SJCRH30 (cell line): Measurements from ENCODE around the gene HLA-DMB. TPM values are rescaled to one million over a fixed set of nuclear protein-coding genes. Genes with fewer than 3 reads are reported as not detected.
A peak's percentile ranks its signal among the peaks of the same experiment; 100 is the strongest.
"Not testable (repeated sequence)": the region's sequence is repeated elsewhere in the genome, so short reads cannot be mapped to it uniquely, and the experiment has no call there.

ENCODE experiments used
- DNase-seq, 2 experiments: peaks; one replicate each; pipeline ENCODE4 v3.0.0-alpha.2; 2015 to 2020
- H3K27ac ChIP-seq: fragments of 250-450 bp; sonication (Bioruptor Pico); 2 replicates; pipeline ENCODE4 v1.5.1; 2020; ENCODE audit warnings: mild to moderate bottlenecking, moderate library complexity
- H3K27me3 ChIP-seq: fragments of 250-450 bp; sonication (Bioruptor Pico); 2 replicates; pipeline ENCODE4 v1.5.1; 2020; ENCODE audit warnings: mild to moderate bottlenecking, moderate library complexity
- H3K36me3 ChIP-seq: fragments of 250-450 bp; sonication (Bioruptor Pico); 2 replicates; pipeline ENCODE4 v1.5.1; 2020; ENCODE audit warnings: mild to moderate bottlenecking, moderate library complexity
- H3K4me1 ChIP-seq: fragments of 250-450 bp; sonication (Bioruptor Pico); 2 replicates; pipeline ENCODE4 v1.5.1; 2020; ENCODE audit warnings: mild to moderate bottlenecking, moderate library complexity
- H3K4me3 ChIP-seq: fragments of 250-450 bp; sonication (Bioruptor Pico); 2 replicates; pipeline ENCODE4 v1.5.1; 2020; ENCODE audit warnings: mild to moderate bottlenecking, moderate library complexity
- H3K9me3 ChIP-seq: fragments of 250-450 bp; sonication (Bioruptor Pico); replicated peaks from 2 replicates; pipeline ENCODE4 v1.5.1; 2020; ENCODE audit warnings: mild to moderate bottlenecking, moderate library complexity
- total RNA-seq: library from RNA; depleted of rRNA; stranded (reverse); fragments of >200 nt; shearing (Covaris generic); gene quantifications from 2 replicates; pipeline ENCODE4 v1.2.3, GENCODE V29; 2014

HLA-DMB gene
- total RNA-seq, 1 experiment from 2014 or later: not detected

GRCh38 chr6:32945953-32946352 is 5.1 kb upstream of the HLA-DMB start:
- no peak overlapping the region for H3K4me3 ChIP-seq
- H3K9me3 ChIP-seq: no peaks in the 10 kb centered on the region
- H3K27me3 ChIP-seq: peaks cover 11% of the 10 kb centered on the region
- no peak overlapping the region for H3K27ac ChIP-seq
- no peaks in the 10 kb centered on the region for H3K4me1 ChIP-seq
- no peak for DNase-seq
- H3K36me3 ChIP-seq: no peaks in the 10 kb centered on the region

GRCh38 chr6:32945108-32945760 is 4.4 kb upstream of the HLA-DMB start:
- no peak overlapping the region for H3K4me3 ChIP-seq
- no peaks in the 10 kb centered on the region for H3K9me3 ChIP-seq

GRCh38 chr6:32943864-32944649 is 3.2 kb upstream of the HLA-DMB start:
- Histone ChIP-seq H3K4me3 (no peak overlapping the region), H3K9me3 (no peaks in the 10 kb centered on the region), H3K27ac (no peak overlapping the region), H3K27me3 (peaks cover 15% of the 10 kb centered on the region), H3K36me3 (no peaks in the 10 kb centered on the region), H3K4me1 (no peaks in the 10 kb centered on the region)
- no peak for DNase-seq

More at GRCh38 chr6:32945108-32945760, 4.4 kb upstream of the HLA-DMB start:
- Histone ChIP-seq H3K27me3 (peaks cover 15% of the 10 kb centered on the region), H3K4me1 (no peaks in the 10 kb centered on the region), H3K36me3 (no peaks in the 10 kb centered on the region), H3K27ac (no peak overlapping the region)
- DNase-seq: no peak

- H3K4me3 ChIP-seq, H3K36me3 ChIP-seq, H3K9me3 ChIP-seq, H3K27ac ChIP-seq, H3K4me1 ChIP-seq, DNase-seq: not testable (repeated sequence)
- peaks cover 14% of the 10 kb centered on the region for H3K27me3 ChIP-seq
Observed at GRCh38 chr6:32942555-32943123, 1.8 kb upstream of the HLA-DMB start.

- H3K27me3 ChIP-seq: peaks cover 17% of the 10 kb centered on the region
- H3K36me3 ChIP-seq: no peaks in the 10 kb centered on the region
- no peak for DNase-seq
- no peak overlapping the region for H3K27ac ChIP-seq
- no peaks in the 10 kb centered on the region for H3K9me3 ChIP-seq
- no peak overlapping the region for H3K4me3 ChIP-seq
- H3K4me1 ChIP-seq: no peaks in the 10 kb centered on the region
Observed at GRCh38 chr6:32941214-32941768, 463 bp upstream of the HLA-DMB start.

GRCh38 chr6:32938494-32938893 is 2.3 kb downstream of the HLA-DMB start:
- Histone ChIP-seq H3K4me3 (no peak overlapping the region), H3K9me3 (no peaks in the 10 kb centered on the region), H3K36me3 (no peaks in the 10 kb centered on the region), H3K27ac (no peak overlapping the region), H3K27me3 (peaks cover 17% of the 10 kb centered on the region), H3K4me1 (no peaks in the 10 kb centered on the region)
- DNase-seq: no peak

GRCh38 chr6:32937230-32937633 is 3.6 kb downstream of the HLA-DMB start:
- Histone ChIP-seq H3K9me3 (no peaks in the 10 kb centered on the region), H3K27me3 (peaks cover 17% of the 10 kb centered on the region), H3K4me3 (no peak overlapping the region), H3K4me1 (no peaks in the 10 kb centered on the region), H3K36me3 (no peaks in the 10 kb centered on the region), H3K27ac (no peak overlapping the region)
- no peak for DNase-seq

- no peak overlapping the region for H3K4me3 ChIP-seq
- H3K9me3 ChIP-seq: no peaks in the 10 kb centered on the region
- no peaks in the 10 kb centered on the region for H3K36me3 ChIP-seq
- no peaks in the 10 kb centered on the region for H3K4me1 ChIP-seq
- peaks cover 17% of the 10 kb centered on the region for H3K27me3 ChIP-seq
- DNase-seq: no peak
- H3K27ac ChIP-seq: no peak overlapping the region
Observed at GRCh38 chr6:32936239-32937152, 4.3 kb downstream of the HLA-DMB start.

GRCh38 chr6:32935551-32936238 is 5.1 kb downstream of the HLA-DMB start:
- DNase-seq: no peak
- Histone ChIP-seq H3K27ac (no peak overlapping the region), H3K9me3 (no peaks in the 10 kb centered on the region), H3K36me3 (no peaks in the 10 kb centered on the region), H3K27me3 (peaks cover 12% of the 10 kb centered on the region), H3K4me1 (no peaks in the 10 kb centered on the region), H3K4me3 (no peak overlapping the region)

GRCh38 chr6:32933661-32934085 is 7.2 kb downstream of the HLA-DMB start:
- Histone ChIP-seq H3K27ac (no peak overlapping the region), H3K9me3 (no peaks in the 10 kb centered on the region), H3K4me1 (no peaks in the 10 kb centered on the region), H3K36me3 (no peaks in the 10 kb centered on the region), H3K27me3 (peaks cover 10% of the 10 kb centered on the region), H3K4me3 (no peak overlapping the region)
- DNase-seq: peak; percentile 65 to 83

GRCh38 chr6:32932132-32932868 is 8.5 kb downstream of the HLA-DMB start:
- H3K36me3 ChIP-seq: no peaks in the 10 kb centered on the region
- no peak for DNase-seq

GRCh38 chr6:32931211-32931610 is 9.6 kb downstream of the HLA-DMB start:
- no peak overlapping the region for H3K27ac ChIP-seq
- H3K4me3 ChIP-seq: no peak overlapping the region
- no peaks in the 10 kb centered on the region for H3K9me3 ChIP-seq
- no peaks in the 10 kb centered on the region for H3K4me1 ChIP-seq
- H3K36me3 ChIP-seq: no peaks in the 10 kb centered on the region
- DNase-seq: no peak
- peaks cover 7% of the 10 kb centered on the region; the same call in 1 of the 2 replicates for H3K27me3 ChIP-seq

More at GRCh38 chr6:32932132-32932868, 8.5 kb downstream of the HLA-DMB start:
- H3K9me3 ChIP-seq: no peaks in the 10 kb centered on the region
- no peak overlapping the region for H3K4me3 ChIP-seq
- H3K27ac ChIP-seq: no peak overlapping the region
- H3K27me3 ChIP-seq: peaks cover 9% of the 10 kb centered on the region; the same call in 1 of the 2 replicates
- H3K4me1 ChIP-seq: no peaks in the 10 kb centered on the region

GRCh38 chr6:32922083-32922482 is 18.7 kb downstream of the HLA-DMB start:
- Histone ChIP-seq H3K36me3 (no peaks in the 10 kb centered on the region), H3K27me3 (peaks cover under 1% of the 10 kb centered on the region; the same call in 1 of the 2 replicates), H3K9me3 (no peaks in the 10 kb centered on the region), H3K27ac (no peak overlapping the region), H3K4me3 (no peak overlapping the region), H3K4me1 (no peaks in the 10 kb centered on the region)
- DNase-seq: no peak
